Memory B cell (primary cell): Measurements from ENCODE around the gene FRMPD4.

Experiments
- ATAC-seq: fragments of 150-1000 bp; cut with Tn5 transposase; 2 replicates; pipeline ENCODE4 v1.10.0; 2021; ENCODE audit warnings: low read depth, mild to moderate bottlenecking, moderate library complexity
- DNase-seq, 2 donors: peaks; one replicate each; pipeline ENCODE4 v3.0.0; 2022; ENCODE audit warnings: low spot score in 2 of 2
- H3K27ac Mint-ChIP-seq: one replicate; pipeline ENCODE4 v1.8.0; 2022; ENCODE audit warnings: mild to moderate bottlenecking, moderate library complexity, mixed read lengths
- H3K27me3 Mint-ChIP-seq: one replicate; pipeline ENCODE4 v1.8.0; 2022; ENCODE audit warnings: mixed read lengths
- H3K36me3 Mint-ChIP-seq: one replicate; pipeline ENCODE4 v1.8.0; 2022; ENCODE audit warnings: mild to moderate bottlenecking, mixed read lengths
- H3K4me1 Mint-ChIP-seq: one replicate; pipeline ENCODE4 v1.8.0; 2022; ENCODE audit warnings: mixed read lengths
- H3K4me3 Mint-ChIP-seq: one replicate; pipeline ENCODE4 v1.8.0; 2022; ENCODE audit warnings: mild to moderate bottlenecking, moderate library complexity, mixed read lengths
- H3K9me3 Mint-ChIP-seq: one replicate; pipeline ENCODE4 v1.8.0; 2022; ENCODE audit warnings: mixed read lengths

The FRMPD4 gene

DNA sequence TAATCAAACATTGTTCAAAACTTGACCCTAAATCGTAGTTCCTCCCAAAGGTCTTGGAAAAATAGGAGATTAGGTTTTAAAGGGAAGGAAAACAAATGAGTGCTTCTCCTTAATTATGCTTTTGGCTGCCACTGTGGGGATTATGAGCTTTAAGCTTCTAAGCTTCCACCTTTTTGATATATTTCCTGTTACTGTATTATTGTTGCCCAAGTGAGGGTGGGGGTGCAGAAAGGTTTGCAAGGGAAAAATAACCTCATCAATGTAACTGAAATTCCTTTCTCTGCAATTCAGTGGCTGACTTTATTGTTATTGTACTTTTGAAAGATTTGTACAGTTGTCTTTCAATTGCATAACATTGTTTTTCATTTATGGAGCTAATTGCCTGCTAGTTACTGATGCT lies 285.1 kb downstream of the FRMPD4 start:
- ATAC-seq: no peak
- no peak for DNase-seq

DNA sequence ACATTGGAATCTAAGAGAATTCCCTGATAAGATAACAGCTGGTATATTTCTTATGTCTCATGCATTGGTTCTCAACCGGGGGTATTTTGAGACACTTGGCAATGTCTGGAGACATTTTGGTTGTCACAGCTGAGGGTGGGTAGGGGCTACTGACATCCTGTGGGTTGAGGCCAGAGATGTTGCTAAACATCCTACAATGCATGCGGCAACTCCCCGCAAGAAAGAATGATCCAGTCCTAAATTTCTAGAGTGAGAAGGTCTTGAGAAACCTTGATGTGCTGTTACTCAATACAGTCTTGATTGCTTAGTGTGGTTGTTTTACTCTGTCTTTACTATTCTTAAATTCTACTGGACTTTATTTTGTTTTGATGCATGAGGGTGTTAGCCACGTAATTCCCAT lies 287.2 kb downstream of the FRMPD4 start:
- no peak for DNase-seq

More for the DNA sequence above, 285.1 kb downstream of the FRMPD4 start:
- H3K27me3 Mint-ChIP-seq: peaks cover 9% of the 10 kb centered on the region
- H3K4me3 Mint-ChIP-seq: no peak overlapping the region
- no peaks in the 10 kb centered on the region for H3K36me3 Mint-ChIP-seq
- peaks cover 4% of the 10 kb centered on the region for H3K9me3 Mint-ChIP-seq
- H3K4me1 Mint-ChIP-seq: no peaks in the 10 kb centered on the region
- H3K27ac Mint-ChIP-seq: no peak overlapping the region

DNA sequence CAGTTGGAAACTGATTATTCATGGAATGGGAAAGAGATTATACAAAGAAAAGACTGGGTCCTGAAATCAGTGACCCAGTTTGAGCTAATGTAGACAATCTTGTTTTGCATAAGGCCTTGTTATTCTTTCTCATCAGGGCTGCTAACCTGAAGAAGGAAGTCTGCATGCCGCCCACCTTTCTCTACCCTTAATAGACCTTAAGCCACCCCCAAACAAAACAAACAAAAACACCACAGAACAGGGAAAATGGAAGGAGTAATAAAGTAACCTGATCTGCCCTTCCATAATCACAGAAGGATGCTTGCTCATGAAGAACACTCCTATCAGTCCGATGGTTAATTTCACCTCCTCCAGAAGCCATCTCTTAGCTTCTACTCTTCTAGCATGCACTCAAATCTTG lies 288.1 kb downstream of the FRMPD4 start:
- ATAC-seq (no peak), DNase-seq (no peak)
- no peaks in the 10 kb centered on the region for H3K9me3 Mint-ChIP-seq
- H3K4me1 Mint-ChIP-seq: no peaks in the 10 kb centered on the region
- H3K27me3 Mint-ChIP-seq: no peaks in the 10 kb centered on the region
- no peaks in the 10 kb centered on the region for H3K36me3 Mint-ChIP-seq
- no peak overlapping the region for H3K27ac Mint-ChIP-seq
- no peak overlapping the region for H3K4me3 Mint-ChIP-seq

More for the DNA sequence above, 287.2 kb downstream of the FRMPD4 start:
- Mint-ChIP-seq H3K9me3 (no peaks in the 10 kb centered on the region), H3K4me3 (no peak overlapping the region), H3K36me3 (no peaks in the 10 kb centered on the region), H3K27me3 (peaks cover 2% of the 10 kb centered on the region), H3K27ac (no peak overlapping the region), H3K4me1 (no peaks in the 10 kb centered on the region)
- no peak for ATAC-seq

DNA sequence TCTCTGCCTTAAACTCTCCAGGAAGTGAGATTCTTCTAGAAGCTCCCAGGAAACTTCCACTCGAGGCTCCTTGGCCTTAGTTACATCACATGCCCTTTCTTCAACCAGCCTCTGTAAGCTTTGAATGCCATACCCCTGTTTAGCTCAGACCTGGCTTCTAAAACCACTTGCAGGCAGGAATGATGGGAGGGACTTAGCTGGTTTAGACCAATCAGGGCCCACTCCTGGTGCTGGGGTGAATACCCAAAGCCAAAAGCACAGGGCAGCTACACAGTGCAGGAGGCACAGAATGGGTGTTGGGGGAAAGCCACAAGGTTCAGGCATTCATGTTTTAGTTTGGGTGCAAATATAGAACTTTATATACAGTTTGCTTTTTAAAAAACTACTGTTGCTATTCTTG lies 296.2 kb downstream of the FRMPD4 start:
- Mint-ChIP-seq H3K4me3 (no peak overlapping the region), H3K27me3 (no peaks in the 10 kb centered on the region), H3K9me3 (no peaks in the 10 kb centered on the region), H3K36me3 (no peaks in the 10 kb centered on the region), H3K27ac (no peak overlapping the region), H3K4me1 (no peaks in the 10 kb centered on the region)
- no peak for DNase-seq
- ATAC-seq: no peak

DNA sequence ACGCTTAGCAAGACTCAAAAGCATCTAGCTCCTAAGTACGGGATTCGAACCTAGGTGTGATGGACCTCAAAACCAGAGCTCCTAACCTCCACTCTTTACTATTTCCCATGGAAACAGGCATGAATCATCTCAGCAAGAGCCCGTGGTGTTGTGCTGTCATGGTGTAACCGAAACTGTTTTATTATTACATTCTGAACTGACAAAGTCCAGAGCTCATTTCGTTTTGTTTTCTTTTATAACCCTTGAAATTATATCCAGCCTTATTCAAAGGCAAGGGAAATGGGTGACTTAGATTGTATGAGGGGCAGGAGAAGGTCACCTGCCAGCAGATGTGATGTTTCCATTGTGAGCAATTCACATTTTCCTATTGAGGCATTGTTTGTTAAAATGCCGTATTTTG lies 301.1 kb downstream of the FRMPD4 start:
- H3K9me3 Mint-ChIP-seq: no peaks in the 10 kb centered on the region
- DNase-seq (no peak), ATAC-seq (no peak)
- no peaks in the 10 kb centered on the region for H3K4me1 Mint-ChIP-seq
- no peaks in the 10 kb centered on the region for H3K36me3 Mint-ChIP-seq
- H3K27me3 Mint-ChIP-seq: peaks cover 2% of the 10 kb centered on the region
- no peak overlapping the region for H3K27ac Mint-ChIP-seq
- H3K4me3 Mint-ChIP-seq: no peak overlapping the region

DNA sequence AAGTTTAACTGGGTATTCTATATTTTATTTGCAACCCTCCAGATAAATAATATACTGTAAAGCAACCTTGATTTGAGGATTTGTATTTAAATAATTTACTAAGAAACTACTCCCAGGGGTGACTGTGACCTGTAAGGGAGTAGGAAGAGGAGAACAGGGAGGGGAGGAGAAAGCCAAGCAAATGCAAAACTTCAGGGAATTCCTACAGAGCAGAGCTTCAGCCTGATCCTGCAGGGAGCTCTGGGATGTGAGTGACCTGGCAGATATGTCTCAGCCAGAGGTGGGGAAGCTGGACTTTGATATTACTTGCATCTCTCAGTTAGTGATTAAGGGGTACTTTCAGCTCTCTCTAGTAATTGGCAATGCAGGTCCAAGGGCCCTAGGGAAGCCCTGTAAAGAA lies 302.0 kb downstream of the FRMPD4 start:
- ATAC-seq (no peak), DNase-seq (no peak)
- no peak overlapping the region for H3K27ac Mint-ChIP-seq
- peaks cover 2% of the 10 kb centered on the region for H3K27me3 Mint-ChIP-seq
- no peaks in the 10 kb centered on the region for H3K9me3 Mint-ChIP-seq
- no peaks in the 10 kb centered on the region for H3K36me3 Mint-ChIP-seq
- H3K4me1 Mint-ChIP-seq: no peaks in the 10 kb centered on the region
- H3K4me3 Mint-ChIP-seq: no peak overlapping the region

DNA sequence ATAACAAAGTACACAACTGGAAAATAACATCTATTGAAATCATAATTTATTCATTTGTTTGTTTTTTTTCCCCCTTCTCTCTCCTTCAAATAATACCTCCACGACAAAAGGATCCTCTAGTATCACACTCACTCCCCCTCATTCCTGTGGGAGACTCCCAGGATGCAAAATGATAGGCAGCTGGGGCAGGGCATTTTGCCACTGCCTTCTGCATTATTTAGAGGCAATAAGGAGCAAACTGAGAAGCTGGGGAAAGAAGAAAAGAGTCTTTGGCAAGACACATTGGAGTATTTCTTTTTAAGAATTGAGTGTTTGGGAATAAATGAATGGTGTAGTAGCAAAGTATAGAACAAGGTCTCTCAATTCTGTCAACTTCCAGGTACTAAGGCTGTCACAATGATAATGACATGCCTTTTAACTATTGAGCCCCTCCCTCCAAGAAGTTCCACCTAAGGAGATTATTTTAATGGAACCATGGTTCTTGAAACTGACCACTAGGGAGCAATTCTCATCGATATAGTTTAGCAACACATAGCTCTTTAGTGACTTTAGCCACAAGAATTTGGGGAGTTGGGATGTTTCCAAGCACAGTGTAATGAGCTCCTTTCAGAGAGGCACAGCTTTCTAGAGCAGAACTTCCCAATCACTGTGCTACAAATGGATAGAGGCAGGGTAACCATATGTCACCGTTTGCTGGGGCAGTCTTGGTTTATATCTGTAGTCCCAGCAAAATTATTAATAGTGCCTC lies 303.3 kb downstream of the FRMPD4 start:
- no peaks in the 10 kb centered on the region for H3K9me3 Mint-ChIP-seq
- H3K27ac Mint-ChIP-seq: no peak overlapping the region
- DNase-seq: no peak
- peaks cover 2% of the 10 kb centered on the region for H3K27me3 Mint-ChIP-seq
- no peaks in the 10 kb centered on the region for H3K4me1 Mint-ChIP-seq
- no peak overlapping the region for H3K4me3 Mint-ChIP-seq
- no peaks in the 10 kb centered on the region for H3K36me3 Mint-ChIP-seq
- no peak for ATAC-seq

DNA sequence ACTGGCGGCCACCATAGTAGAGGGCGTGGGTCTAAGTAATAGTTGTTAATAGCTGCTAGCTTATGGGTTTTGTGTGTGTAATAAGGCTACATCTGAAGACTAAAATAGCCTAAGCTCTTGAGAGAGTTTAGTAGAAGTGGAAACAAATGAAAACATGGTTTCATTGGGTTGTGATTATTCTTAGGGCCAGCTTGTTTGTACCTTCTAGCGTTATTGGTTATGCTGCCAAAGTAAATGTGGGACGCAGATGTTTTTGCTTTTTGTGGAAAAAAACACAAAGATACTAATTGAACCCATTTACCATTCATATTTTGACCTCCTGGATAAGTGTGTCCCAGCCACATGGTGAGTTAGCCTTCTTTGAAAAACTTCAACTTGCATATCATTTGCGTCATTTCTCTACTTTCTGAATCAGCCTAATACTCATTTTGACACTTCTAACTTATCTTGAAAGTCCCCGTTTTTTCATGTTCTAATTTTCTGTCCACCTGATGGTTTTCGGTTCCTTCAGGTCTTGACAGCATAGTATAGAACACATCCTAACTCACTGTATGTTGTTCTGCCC lies 305.3 kb downstream of the FRMPD4 start:
- H3K9me3 Mint-ChIP-seq: no peaks in the 10 kb centered on the region
- DNase-seq (no peak), ATAC-seq (no peak)
- H3K36me3 Mint-ChIP-seq: no peaks in the 10 kb centered on the region
- no peak overlapping the region for H3K27ac Mint-ChIP-seq
- H3K27me3 Mint-ChIP-seq: peaks cover 2% of the 10 kb centered on the region
- H3K4me3 Mint-ChIP-seq: no peak overlapping the region
- no peaks in the 10 kb centered on the region for H3K4me1 Mint-ChIP-seq

- ATAC-seq: no peak
- Mint-ChIP-seq H3K36me3 (no peaks in the 10 kb centered on the region), H3K9me3 (no peaks in the 10 kb centered on the region), H3K27ac (no peak overlapping the region), H3K4me3 (no peak overlapping the region), H3K27me3 (no peaks in the 10 kb centered on the region), H3K4me1 (no peaks in the 10 kb centered on the region)
- DNase-seq: no peak
Measured at GRCh38 chrX:12446342-12447075, 308.2 kb downstream of the FRMPD4 start.

DNA sequence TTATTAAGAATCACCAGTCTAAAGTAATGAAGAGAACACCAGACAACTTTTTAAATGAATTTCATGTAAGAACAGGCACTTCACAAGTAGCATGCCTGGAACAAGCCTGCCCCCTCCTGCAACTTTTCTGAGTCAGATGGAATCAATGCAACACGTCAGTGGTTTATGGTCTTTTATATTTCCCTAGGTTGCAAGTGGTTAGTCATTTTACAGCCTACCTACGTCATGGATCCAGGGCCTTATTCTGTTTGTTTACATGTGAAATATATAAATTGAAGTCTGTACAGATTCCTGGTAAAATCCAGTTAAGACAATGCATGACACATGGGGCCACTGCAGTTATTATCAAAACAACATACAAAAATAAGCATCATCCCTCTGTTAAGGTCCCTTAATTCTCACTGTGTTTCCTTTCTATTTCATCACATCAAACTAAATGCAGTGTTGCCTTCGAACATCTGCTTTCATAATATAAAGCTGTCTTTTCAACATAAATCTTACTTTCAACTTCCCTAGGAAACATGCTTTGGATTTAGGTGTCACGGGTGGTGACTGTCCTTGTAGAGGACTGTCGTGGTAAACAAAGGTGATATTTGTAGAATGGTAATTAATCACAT lies 309.3 kb downstream of the FRMPD4 start:
- no peak overlapping the region for H3K27ac Mint-ChIP-seq
- no peak overlapping the region for H3K4me3 Mint-ChIP-seq
- H3K4me1 Mint-ChIP-seq: no peaks in the 10 kb centered on the region
- ATAC-seq (no peak), DNase-seq (no peak)
- H3K36me3 Mint-ChIP-seq: no peaks in the 10 kb centered on the region
- no peaks in the 10 kb centered on the region for H3K9me3 Mint-ChIP-seq
- H3K27me3 Mint-ChIP-seq: no peaks in the 10 kb centered on the region

DNA sequence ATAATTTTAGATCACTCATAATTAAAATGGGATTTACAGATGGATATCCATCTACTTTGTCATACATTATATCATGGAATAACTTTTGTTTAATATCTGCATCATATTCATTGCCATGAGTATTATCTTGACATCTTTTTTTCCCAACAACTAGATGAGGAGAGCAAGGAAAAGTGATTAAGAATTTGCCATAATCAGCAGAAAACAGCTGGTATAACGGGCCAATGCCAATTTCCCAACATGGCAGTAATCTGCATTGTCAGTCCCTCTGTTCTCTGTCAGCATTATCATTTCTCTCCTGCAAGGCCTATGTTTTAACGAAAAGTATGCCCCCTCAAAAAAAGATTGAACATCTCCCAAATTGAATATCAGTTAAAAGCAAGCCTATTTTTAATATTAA lies 314.0 kb downstream of the FRMPD4 start:
- no peaks in the 10 kb centered on the region for H3K36me3 Mint-ChIP-seq
- no peak overlapping the region for H3K4me3 Mint-ChIP-seq
- ATAC-seq (no peak), DNase-seq (no peak)
- H3K27ac Mint-ChIP-seq: no peak overlapping the region
- peaks cover 1% of the 10 kb centered on the region for H3K27me3 Mint-ChIP-seq
- H3K4me1 Mint-ChIP-seq: no peaks in the 10 kb centered on the region
- no peaks in the 10 kb centered on the region for H3K9me3 Mint-ChIP-seq

DNA sequence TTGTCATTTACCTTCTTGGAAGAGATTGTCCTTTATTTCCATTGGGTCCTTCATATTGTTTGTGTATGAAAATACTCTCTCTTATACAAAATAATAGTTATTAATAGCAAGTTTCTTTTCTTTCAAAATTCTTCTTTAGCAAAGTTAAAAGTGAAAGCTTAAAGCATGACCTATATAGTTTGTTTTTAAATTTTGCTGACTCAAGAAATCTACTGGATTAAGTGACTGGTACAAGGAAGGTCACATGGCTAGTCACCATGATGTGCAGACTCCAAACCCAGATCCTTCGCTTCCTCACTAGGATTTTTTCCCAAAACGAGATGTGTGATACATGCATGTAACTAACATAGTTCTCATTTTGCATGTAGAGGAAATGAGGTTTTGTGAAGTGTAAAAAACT lies 322.7 kb downstream of the FRMPD4 start:
- H3K4me3 Mint-ChIP-seq: no peak overlapping the region
- H3K27ac Mint-ChIP-seq: no peak overlapping the region
- H3K4me1 Mint-ChIP-seq: no peaks in the 10 kb centered on the region
- peaks cover 1% of the 10 kb centered on the region for H3K27me3 Mint-ChIP-seq
- DNase-seq (no peak), ATAC-seq (no peak)
- H3K9me3 Mint-ChIP-seq: no peaks in the 10 kb centered on the region
- H3K36me3 Mint-ChIP-seq: no peaks in the 10 kb centered on the region

- DNase-seq (no peak), ATAC-seq (no peak)
- Mint-ChIP-seq H3K4me1 (no peaks in the 10 kb centered on the region), H3K36me3 (no peaks in the 10 kb centered on the region), H3K27me3 (no peaks in the 10 kb centered on the region), H3K9me3 (no peaks in the 10 kb centered on the region), H3K4me3 (no peak overlapping the region), H3K27ac (no peak overlapping the region)
Measured at GRCh38 chrX:12463052-12463451, 324.8 kb downstream of the FRMPD4 start.

GRCh38 chrX:12463873-12464272 lies 325.6 kb downstream of the FRMPD4 start:
- Mint-ChIP-seq H3K27me3 (no peaks in the 10 kb centered on the region), H3K4me1 (no peaks in the 10 kb centered on the region), H3K36me3 (no peaks in the 10 kb centered on the region), H3K4me3 (no peak overlapping the region), H3K9me3 (no peaks in the 10 kb centered on the region), H3K27ac (no peak overlapping the region)
- DNase-seq (no peak), ATAC-seq (no peak)
